ENCODE measurements around the gene ANKRD33. TPM values are rescaled to one million over a fixed set of nuclear protein-coding genes. Genes with fewer than 3 reads are reported as not detected.

ANKRD33 gene
- total and polyA plus RNA-seq, 2 experiments from 2014 or later = 0.27 to 1.7 TPM

GRCh38 chr12:51913071-51914033 lies 25.4 kb downstream of the ANKRD33 start:
- DNase-seq (ENCODE audit: low spot score) (peak; percentile 74), ATAC-seq (peak; percentile 66)
- no peaks in the 10 kb centered on the region for H3K79me2 ChIP-seq (replicated peaks; ENCODE audit: insufficient read depth)
- H3K27me3 ChIP-seq (ENCODE audit: insufficient read depth) = peaks cover 25% of the 10 kb centered on the region
- H3K36me3 ChIP-seq (ENCODE audit: insufficient read depth) = no peaks in the 10 kb centered on the region
- peaks cover 3% of the 10 kb centered on the region; the same call in 1 of the 3 replicates for H3K9me3 Mint-ChIP-seq
- no peaks in the 10 kb centered on the region for H3F3A ChIP-seq (replicated peaks; ENCODE audit: low read depth)
- TF ChIP-seq CTCF (conservative IDR thresholded peaks at IDR 0.05; ENCODE audit: low read depth in 2 of 2) (peak; percentile 51 to 72), ZNF114 (CRISPR knock-in tag; IDR thresholded peaks at IDR 0.05) (no peak)
- no peaks in the 10 kb centered on the region for H3K36me3 Mint-ChIP-seq (ENCODE audit: low read depth)
- peaks cover 22% of the 10 kb centered on the region for H3K4me1 Mint-ChIP-seq
- no peak overlapping the region for H3K27ac ChIP-seq (ENCODE audit: low read depth)
- 0 out of 2 replicates have a peak overlapping the region, but pooled peaks have one; percentile 23 for H2AFZ ChIP-seq
- H3K4me1 ChIP-seq (ENCODE audit: insufficient read depth) = no peaks in the 10 kb centered on the region
- H4K20me1 ChIP-seq (replicated peaks; ENCODE audit: insufficient read depth) = no peaks in the 10 kb centered on the region
- peaks cover 20% of the 10 kb centered on the region for H3K27me3 Mint-ChIP-seq (ENCODE audit: insufficient read depth, low read depth, poor library complexity)
- no peaks in the 10 kb centered on the region for H3K9me2 ChIP-seq (ENCODE audit: insufficient read depth)
- no peak overlapping the region for H3K4me3 ChIP-seq
- H3K27ac Mint-ChIP-seq = no peak overlapping the region
- H3K4me2 ChIP-seq = no peak overlapping the region
- no peak overlapping the region for H3K4me3 Mint-ChIP-seq

DNA sequence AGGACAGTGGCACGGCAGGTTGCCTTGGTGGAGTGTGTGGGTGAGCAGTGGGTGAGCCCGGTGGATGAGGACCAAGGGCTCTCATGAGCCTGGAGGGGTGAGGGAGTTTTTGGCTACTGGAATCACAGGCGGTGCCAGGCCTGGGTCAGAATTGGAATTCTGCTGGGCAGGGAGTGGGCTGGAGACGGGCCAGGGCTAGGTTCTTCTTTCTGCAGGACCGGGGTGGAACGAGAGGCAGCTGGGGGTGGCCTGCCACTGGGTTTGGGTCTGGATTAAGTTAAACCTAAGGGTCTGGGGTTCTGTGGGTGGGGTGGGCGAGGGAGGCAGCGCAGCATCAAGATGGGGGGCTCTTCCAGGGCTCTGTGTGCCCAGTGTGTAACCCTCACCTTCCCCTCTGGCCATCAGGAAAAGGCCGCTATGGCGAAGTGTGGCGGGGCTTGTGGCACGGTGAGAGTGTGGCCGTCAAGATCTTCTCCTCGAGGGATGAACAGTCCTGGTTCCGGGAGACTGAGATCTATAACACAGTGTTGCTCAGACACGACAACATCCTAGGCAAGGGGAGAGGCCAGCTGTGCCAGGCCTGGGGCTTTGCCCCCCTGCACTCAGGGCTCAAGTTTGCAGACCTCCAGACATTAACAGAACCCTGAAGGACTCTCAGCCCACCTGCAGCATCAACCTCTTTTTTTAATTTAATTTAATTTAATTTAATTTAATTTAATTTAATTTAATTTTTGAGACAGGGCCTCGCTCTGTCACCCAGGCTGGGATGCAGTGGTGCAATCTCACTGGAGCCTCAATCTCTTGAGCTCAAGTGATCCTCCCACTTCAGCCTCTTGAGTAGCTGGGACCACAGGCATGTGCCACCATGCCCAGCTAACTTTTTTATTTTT lies 26.4 kb downstream of the ANKRD33 start:
- no peak overlapping the region for H3K27ac ChIP-seq (ENCODE audit: low read depth)
- H3K4me3 Mint-ChIP-seq = no peak overlapping the region
- peaks cover 22% of the 10 kb centered on the region for H3K4me1 Mint-ChIP-seq
- no peak overlapping the region for H3K27ac Mint-ChIP-seq
- no peaks in the 10 kb centered on the region for H4K20me1 ChIP-seq (replicated peaks; ENCODE audit: insufficient read depth)
- H3K9me3 Mint-ChIP-seq = peaks cover 3% of the 10 kb centered on the region; the same call in 1 of the 3 replicates
- peaks cover 15% of the 10 kb centered on the region for H3K27me3 ChIP-seq (ENCODE audit: insufficient read depth)
- H3K4me1 ChIP-seq (ENCODE audit: insufficient read depth) = no peaks in the 10 kb centered on the region
- ATAC-seq = no peak
- no peak overlapping the region for H3K4me3 ChIP-seq
- no peaks in the 10 kb centered on the region for H3K9me2 ChIP-seq (ENCODE audit: insufficient read depth)
- H2AFZ ChIP-seq = no peak overlapping the region
- no peak overlapping the region for H3K4me2 ChIP-seq
- no peak for DNase-seq (ENCODE audit: low spot score)
- no peaks in the 10 kb centered on the region for H3K79me2 ChIP-seq (replicated peaks; ENCODE audit: insufficient read depth)
- no peaks in the 10 kb centered on the region for H3F3A ChIP-seq (replicated peaks; ENCODE audit: low read depth)
- peaks cover 17% of the 10 kb centered on the region for H3K27me3 Mint-ChIP-seq (ENCODE audit: insufficient read depth, low read depth, poor library complexity)
- H3K36me3 Mint-ChIP-seq (ENCODE audit: low read depth) = no peaks in the 10 kb centered on the region
- H3K36me3 ChIP-seq (ENCODE audit: insufficient read depth) = no peaks in the 10 kb centered on the region
- TF ChIP-seq ETS1 (IDR thresholded peaks at IDR 0.05) = no peak
- no peak for TF ChIP-seq NANOG (IDR thresholded peaks at IDR 0.05; ENCODE audit: borderline replicate concordance)
- TF ChIP-seq, protein P1, sequence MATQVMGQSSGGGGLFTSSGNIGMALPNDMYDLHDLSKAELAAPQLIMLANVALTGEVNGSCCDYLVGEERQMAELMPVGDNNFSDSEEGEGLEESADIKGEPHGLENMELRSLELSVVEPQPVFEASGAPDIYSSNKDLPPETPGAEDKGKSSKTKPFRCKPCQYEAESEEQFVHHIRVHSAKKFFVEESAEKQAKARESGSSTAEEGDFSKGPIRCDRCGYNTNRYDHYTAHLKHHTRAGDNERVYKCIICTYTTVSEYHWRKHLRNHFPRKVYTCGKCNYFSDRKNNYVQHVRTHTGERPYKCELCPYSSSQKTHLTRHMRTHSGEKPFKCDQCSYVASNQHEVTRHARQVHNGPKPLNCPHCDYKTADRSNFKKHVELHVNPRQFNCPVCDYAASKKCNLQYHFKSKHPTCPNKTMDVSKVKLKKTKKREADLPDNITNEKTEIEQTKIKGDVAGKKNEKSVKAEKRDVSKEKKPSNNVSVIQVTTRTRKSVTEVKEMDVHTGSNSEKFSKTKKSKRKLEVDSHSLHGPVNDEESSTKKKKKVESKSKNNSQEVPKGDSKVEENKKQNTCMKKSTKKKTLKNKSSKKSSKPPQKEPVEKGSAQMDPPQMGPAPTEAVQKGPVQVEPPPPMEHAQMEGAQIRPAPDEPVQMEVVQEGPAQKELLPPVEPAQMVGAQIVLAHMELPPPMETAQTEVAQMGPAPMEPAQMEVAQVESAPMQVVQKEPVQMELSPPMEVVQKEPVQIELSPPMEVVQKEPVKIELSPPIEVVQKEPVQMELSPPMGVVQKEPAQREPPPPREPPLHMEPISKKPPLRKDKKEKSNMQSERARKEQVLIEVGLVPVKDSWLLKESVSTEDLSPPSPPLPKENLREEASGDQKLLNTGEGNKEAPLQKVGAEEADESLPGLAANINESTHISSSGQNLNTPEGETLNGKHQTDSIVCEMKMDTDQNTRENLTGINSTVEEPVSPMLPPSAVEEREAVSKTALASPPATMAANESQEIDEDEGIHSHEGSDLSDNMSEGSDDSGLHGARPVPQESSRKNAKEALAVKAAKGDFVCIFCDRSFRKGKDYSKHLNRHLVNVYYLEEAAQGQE (IDR thresholded peaks at IDR 0.05; ENCODE audit: unreplicated experiment) = no peak
- TF ChIP-seq CREB1 (CRISPR knock-in tag; IDR thresholded peaks at IDR 0.05; ENCODE audit: low read depth) = no peak
